GM21825 (cell line): ENCODE results near the gene TTR.

Experiments
- ATAC-seq: cut with Tn5 transposase; IDR thresholded peaks from one replicate; pipeline ENCODE4 v1.9.1; 2021; ENCODE audit warnings: mild to moderate bottlenecking, moderate library complexity; ENCODE audit not compliant: unreplicated experiment

TTR gene

DNA sequence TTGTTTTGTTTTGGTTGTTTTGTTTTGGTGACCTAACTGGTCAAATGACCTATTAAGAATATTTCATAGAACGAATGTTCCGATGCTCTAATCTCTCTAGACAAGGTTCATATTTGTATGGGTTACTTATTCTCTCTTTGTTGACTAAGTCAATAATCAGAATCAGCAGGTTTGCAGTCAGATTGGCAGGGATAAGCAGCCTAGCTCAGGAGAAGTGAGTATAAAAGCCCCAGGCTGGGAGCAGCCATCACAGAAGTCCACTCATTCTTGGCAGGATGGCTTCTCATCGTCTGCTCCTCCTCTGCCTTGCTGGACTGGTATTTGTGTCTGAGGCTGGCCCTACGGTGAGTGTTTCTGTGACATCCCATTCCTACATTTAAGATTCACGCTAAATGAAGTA, at the start of gene TTR:
TTR (plus strand) TSS at position 250 of the 400 bp plus-strand sequence; CDS start at position 276, 26 bp downstream.
- ATAC-seq: no peak

DNA sequence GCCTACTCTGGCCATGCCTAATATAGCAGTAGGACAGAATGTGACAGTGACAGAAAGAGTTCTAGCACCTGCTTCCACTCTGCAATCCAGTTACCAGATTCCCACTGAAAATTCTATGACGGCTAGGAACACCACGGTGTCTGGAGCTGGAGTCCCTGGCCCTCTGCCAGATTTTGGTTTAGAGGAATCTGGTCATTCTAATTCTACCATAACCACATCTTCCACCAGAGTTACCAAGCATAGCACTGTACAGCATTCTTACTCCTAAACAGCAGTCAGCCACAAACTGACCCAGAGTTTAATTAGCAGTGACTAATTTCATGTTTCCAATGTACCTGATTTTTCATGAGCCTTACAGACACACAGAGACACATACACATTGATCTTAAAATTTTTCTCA, 45.2 kb upstream of the TTR start:
- no peak for ATAC-seq

GRCh38 chr18:31548853-31549252, 42.8 kb upstream of the TTR start:
- ATAC-seq: no peak

DNA sequence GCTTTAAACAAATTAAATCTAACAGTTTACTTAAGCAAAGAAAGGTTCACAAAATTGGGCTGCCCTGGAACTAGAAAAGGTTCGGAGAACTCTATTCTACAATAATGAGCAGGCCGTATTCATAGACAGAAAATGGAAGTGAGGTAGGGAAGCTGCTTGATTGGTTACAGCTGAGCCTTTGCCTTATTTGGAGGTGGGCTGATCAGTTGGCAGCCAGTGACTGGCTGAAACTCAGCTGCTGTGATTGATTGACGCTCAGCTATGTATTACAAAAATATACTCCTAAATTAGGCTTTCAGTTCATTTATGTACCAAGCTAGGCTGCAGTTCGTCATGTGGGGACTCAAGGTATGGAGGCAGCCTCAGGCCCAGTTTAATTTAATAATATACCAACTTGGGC, 42.3 kb upstream of the TTR start:
- no peak for ATAC-seq

DNA sequence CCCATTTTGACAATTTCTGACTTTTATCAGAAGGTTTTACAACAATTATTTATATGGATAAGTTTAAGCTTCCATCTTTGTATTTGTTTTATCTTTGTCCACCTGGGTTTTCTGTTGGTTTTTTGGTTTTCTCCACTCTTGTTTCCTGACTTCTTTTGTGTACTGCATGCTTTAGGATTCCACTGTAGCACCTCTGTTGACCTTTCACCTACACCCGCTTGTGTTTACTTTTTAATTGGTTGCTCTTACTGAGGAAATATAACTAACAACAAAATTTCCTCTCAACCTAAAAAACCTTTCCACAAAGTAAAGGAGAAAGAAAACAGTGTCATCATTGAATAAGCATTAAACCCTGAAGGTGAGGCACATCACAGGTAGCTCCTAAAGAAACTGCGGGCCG, 39.8 kb upstream of the TTR start:
- no peak for ATAC-seq

DNA sequence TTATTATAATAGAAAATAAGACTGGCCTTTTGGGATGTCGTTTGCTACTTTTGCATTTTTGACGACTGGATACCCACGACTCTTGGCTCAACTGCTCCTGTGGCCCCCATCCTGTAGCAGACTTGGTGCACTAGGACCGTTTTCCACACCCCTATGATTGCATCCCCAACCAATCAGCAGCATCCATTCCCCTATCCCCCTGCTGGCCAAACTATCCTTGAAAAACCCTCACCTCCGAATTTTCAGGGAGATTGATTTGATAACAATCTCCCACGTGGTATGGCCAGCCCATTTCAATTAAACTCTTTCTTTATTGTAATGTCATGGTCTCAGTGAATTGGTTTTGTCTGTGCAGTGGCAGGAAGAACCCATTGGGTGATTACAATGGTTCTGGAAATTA, 37.9 kb upstream of the TTR start:
- no peak for ATAC-seq

- no peak for ATAC-seq
Measured at GRCh38 chr18:31554776-31555175, 36.9 kb upstream of the TTR start.

- peak; percentile 58 for ATAC-seq
Measured at GRCh38 chr18:31555971-31556747, 35.5 kb upstream of the TTR start.

DNA sequence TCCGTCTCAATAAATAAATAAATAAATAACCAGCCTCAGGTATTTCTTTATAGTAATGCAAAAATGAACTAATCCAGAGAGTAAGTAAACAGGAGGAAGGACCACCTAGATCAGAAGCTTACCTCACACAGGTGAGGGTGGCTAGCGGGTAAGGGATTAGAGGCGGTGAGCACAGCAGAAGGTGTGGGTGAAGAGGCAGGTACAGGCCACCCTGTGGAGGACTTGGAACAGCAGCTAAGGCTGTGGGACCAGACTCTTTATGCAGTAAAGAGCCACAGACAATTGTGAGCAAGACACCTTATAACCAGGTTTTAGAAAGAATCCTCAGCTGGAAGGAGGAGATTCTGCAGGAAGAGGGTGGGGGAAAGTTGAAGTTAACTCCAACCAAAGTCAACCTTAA, 34.2 kb upstream of the TTR start:
- no peak for ATAC-seq

- no peak for ATAC-seq
Measured at GRCh38 chr18:31558567-31558966, 33.1 kb upstream of the TTR start.

- ATAC-seq: no peak
Measured at GRCh38 chr18:31562726-31563125, 29.0 kb upstream of the TTR start.

DNA sequence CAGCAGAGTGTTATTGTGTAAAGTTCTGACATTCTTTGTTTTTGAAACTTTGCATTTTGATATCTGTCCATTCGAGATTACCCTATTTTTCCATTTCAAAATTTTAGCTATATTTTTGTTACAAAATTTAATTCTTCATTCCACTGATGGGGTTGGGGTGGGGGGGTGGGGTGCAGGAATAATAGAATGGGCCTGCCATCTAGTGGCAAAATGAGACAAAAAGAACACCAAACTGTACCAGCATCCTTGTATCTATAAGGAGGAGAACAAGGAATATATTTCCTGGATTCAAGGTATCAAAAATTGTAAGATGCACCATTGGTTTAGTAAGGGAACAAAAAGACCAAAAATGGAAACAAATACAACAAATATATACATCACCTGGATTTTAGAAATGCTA, 27.9 kb upstream of the TTR start:
- no peak for ATAC-seq

DNA sequence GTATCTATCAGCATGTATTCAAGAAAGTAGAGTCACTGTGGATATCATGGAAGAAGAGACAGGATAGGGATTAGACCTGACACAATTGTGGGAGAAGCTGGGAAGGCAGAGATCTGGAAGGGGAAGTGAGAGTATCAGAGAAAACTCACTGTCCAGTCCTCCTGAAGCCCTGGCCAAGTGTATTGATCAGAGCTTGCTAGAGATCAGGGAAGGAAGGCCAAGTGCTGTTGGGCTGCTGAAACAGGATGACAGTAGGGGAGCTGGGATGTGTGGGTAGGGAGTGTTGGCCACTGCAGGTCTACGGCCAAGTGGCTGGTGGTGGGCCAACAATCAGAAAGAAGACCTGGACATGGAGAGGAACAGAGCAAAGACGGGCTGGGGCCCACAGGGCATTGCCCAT, 26.3 kb upstream of the TTR start:
- no peak for ATAC-seq

- ATAC-seq: no peak
Measured at GRCh38 chr18:31565782-31566512, 25.7 kb upstream of the TTR start.

GRCh38 chr18:31566576-31567306, 24.9 kb upstream of the TTR start:
- ATAC-seq: no peak

DNA sequence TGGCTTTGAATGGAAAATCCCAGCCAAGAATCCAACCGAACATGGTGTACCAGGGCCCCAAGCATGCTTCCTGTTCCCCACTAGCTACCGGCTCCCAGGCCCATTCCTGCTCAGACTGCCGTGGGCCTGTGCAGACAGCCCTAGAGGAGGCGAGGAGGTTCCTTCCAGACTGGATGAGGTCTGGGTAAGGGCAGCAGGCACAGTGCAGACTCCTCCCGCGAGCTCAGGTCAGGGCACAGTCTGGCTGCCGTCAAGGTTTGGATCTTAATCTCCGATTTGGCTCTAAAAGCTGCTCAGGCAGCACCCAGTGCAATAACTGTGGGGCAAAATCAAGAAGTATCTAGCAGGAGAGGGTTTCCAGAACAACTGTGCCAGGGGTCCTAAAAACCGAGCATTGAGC, 19.3 kb upstream of the TTR start:
- ATAC-seq: no peak

DNA sequence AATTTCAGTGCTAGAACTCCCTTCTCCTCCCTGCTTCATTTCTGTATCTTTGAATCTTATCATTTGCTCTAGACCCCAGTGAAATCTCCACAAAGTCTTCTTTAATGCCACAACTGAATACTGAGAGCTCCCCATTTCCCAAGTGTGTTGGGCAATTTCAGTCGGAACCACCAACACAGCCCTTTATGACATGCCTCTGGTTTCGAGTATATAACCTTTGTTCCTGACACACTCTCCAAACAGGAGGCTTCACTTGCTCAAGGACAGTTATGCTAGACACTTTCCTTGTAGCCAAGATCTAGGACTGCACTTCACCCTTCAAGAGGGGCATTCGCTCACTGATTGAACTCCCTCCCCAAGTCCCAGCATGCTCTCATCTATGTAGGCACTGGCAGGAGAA, 18.6 kb upstream of the TTR start:
- ATAC-seq: no peak

DNA sequence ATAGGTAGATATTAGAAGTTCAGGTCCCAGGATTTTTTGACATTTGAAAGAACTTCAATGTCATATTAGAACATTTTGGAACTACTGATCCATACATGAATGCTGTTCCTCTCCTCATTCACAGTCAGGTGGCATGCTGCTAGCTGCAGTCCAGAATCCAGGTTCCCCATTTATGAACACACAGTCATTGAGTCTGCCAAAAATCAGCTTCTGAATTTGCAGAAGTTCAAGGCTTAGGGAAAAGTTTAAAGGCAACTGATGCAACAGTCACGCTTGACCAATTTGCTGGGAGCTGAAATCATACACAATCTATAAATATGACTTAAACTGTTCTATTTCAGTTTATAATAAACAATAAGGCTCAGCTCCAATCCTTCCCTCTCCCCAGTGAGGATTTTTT, 17.3 kb upstream of the TTR start:
- ATAC-seq: no peak

DNA sequence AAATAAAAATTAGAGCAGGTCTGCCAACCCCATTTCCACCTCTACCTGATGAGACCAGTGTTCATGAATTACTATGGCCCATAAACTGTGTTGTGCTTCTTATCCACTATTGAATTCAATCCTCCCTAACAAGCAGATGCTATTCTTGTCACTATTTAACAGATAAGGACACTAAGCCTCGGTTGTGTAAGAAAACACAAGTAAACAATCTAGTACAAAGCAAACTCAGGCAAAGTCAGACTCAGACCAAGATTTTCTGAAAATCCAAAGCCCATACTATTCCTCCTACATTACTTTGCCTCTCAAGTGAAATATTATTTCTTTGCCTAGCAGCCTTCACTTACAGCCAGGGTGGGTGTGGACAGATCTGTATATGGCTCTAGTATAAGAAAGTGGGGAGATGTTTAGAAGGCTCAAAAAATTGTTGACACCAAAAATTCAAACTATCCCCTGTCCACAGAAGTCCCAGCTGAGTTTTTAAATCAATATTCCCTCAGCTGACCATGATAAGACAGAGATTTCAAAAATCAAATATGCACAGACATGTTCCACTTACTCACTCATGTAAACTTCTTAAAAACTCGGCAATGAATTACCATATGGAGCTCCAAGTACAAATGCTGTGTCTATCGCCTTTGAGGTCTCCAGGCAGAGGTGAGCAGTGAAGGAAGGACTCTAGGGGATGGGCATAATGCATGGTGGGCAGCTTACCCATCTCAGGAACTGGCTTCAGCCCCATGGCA, 16.0 kb upstream of the TTR start:
- ATAC-seq: no peak

DNA sequence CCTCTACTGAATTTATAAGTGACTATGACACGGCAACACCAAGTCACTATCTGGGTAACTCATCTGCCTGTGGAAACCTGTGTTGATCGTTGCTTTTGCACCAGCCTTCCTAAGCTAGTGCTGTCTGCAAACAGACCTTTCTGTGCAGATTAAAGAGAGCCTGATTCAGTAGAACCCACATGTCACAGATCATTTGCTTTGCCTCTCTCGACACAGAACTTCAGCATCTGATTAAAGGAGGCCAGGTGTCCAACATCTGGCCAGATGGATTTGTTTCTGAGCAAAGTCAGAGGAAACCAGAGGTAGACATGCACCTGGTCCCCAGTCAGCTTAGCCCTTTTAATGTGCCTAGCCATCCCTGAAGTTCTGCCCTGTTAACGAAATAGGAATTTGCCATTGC, 15.0 kb upstream of the TTR start:
- peak; percentile 46 for ATAC-seq

- ATAC-seq: no peak
Measured at GRCh38 chr18:31577195-31577594, 14.5 kb upstream of the TTR start.
